Stomach (tissue), 4 donors: ENCODE data around the gene SLC24A3.

Source experiments
- EP300 ChIP-seq: sonication (generic); formaldehyde crosslinking; IDR thresholded peaks from one replicate; pipeline ENCODE4 v1.6.1; 2017; ENCODE audit warnings: antibody characterized with exemption
- POLR2A ChIP-seq, 4 donors: fragments of 450-650 bp; IDR thresholded peaks; one replicate each; pipeline ENCODE4 v1.6.1; 2016; ENCODE audit warnings: antibody characterized with exemption in 4 of 4, control low read depth in 2 of 4, mild to moderate bottlenecking in 1 of 4, moderate library complexity in 1 of 4

GRCh38 chr20:19249106-19249879 is 36.9 kb downstream of the SLC24A3 start:
- TF ChIP-seq EP300, result no peak
- TF ChIP-seq POLR2A (IDR thresholded peaks at IDR 0.05), result no peak
